ENCODE results near the gene C5orf52. TPM values are rescaled to one million over a fixed set of nuclear protein-coding genes. Genes with fewer than 3 reads are reported as not detected.
A peak's percentile ranks its signal among the peaks of the same experiment; 100 is the strongest.

The C5orf52 gene
- total and polyA plus RNA-seq, 2 experiments from 2014 or later: not detected

GRCh38 chr5:157651623-157652376 is 19.5 kb upstream of the C5orf52 start:
- Histone ChIP-seq H4K20me1 (replicated peaks; ENCODE audit: insufficient read depth) (no peaks in the 10 kb centered on the region), H3K4me1 (ENCODE audit: insufficient read depth) (no peaks in the 10 kb centered on the region), H3K27me3 (ENCODE audit: insufficient read depth) (peaks cover 26% of the 10 kb centered on the region), H3K9me2 (ENCODE audit: insufficient read depth) (0 out of 2 replicates have a peak, but pooled peaks cover 4% of the 10 kb centered on the region), H3F3A (replicated peaks; ENCODE audit: low read depth) (0 out of 2 replicates have a peak, but pooled peaks cover 6% of the 10 kb centered on the region), H2AFZ (peak overlapping the region; percentile 95), H3K27ac (ENCODE audit: low read depth) (no peak overlapping the region), H3K79me2 (replicated peaks; ENCODE audit: insufficient read depth) (no peaks in the 10 kb centered on the region), H3K4me2 (peak overlapping the region; percentile 75), H3K36me3 (ENCODE audit: insufficient read depth) (no peaks in the 10 kb centered on the region; the same call in 1 of the 2 replicates), H3K4me3 (peak overlapping the region; percentile 55)
- Mint-ChIP-seq H3K4me1 (no peaks in the 10 kb centered on the region; the same call in 2 of the 3 replicates), H3K9me3 (peaks cover 37% of the 10 kb centered on the region), H3K4me3 (peak overlapping the region; percentile 61), H3K27me3 (ENCODE audit: insufficient read depth, low read depth, poor library complexity) (peaks cover 14% of the 10 kb centered on the region), H3K36me3 (ENCODE audit: low read depth) (peaks cover 14% of the 10 kb centered on the region), H3K27ac (no peak overlapping the region)
- DNase-seq (ENCODE audit: low spot score) (peak; percentile 91), ATAC-seq (peak; percentile 96)
- TF ChIP-seq CTCF (conservative IDR thresholded peaks at IDR 0.05; ENCODE audit: low read depth in 2 of 2) (peak; percentile 51 to 78), CREB1 (CRISPR knock-in tag; IDR thresholded peaks at IDR 0.05; ENCODE audit: low read depth) (peak; percentile 38; the same call in 1 of the 2 replicates), POLR2AphosphoS5 (IDR thresholded peaks at IDR 0.05; ENCODE audit: low read depth) (peak; percentile 46), NANOG (IDR thresholded peaks at IDR 0.05; ENCODE audit: borderline replicate concordance) (no peak)

GRCh38 chr5:157652377-157652692 is 19.0 kb upstream of the C5orf52 start, which contains the start of gene SOX30:
TSS of gene SOX30 (minus strand) at chr5:157652438. CDS start at chr5:157652078, 360 bp downstream.
- peak within 1 kb of the TSS; percentile 61 for H3K4me3 Mint-ChIP-seq
- peak within 1 kb of the TSS; percentile 95 for H2AFZ ChIP-seq
- H3K4me2 ChIP-seq: peak within 1 kb of the TSS; percentile 75

More at GRCh38 chr5:157652377-157652692, 19.0 kb upstream of the C5orf52 start, which contains the start of gene SOX30:
- DNase-seq (ENCODE audit: low spot score): no peak
- Mint-ChIP-seq H3K27ac (no peak within 1 kb of the TSS), H3K9me3 (peaks cover 37% of the 10 kb centered on the region), H3K36me3 (ENCODE audit: low read depth) (peaks cover 14% of the 10 kb centered on the region), H3K27me3 (ENCODE audit: insufficient read depth, low read depth, poor library complexity) (peaks cover 14% of the 10 kb centered on the region), H3K4me1 (no peaks in the 10 kb centered on the region; the same call in 2 of the 3 replicates)
- Histone ChIP-seq H3K9me2 (ENCODE audit: insufficient read depth) (0 out of 2 replicates have a peak, but pooled peaks cover 4% of the 10 kb centered on the region), H3K4me1 (ENCODE audit: insufficient read depth) (no peaks in the 10 kb centered on the region), H3K27me3 (ENCODE audit: insufficient read depth) (peaks cover 26% of the 10 kb centered on the region), H3K4me3 (peak within 1 kb of the TSS; percentile 55), H3F3A (replicated peaks; ENCODE audit: low read depth) (0 out of 2 replicates have a peak, but pooled peaks cover 6% of the 10 kb centered on the region), H3K27ac (ENCODE audit: low read depth) (no peak within 1 kb of the TSS), H3K79me2 (replicated peaks; ENCODE audit: insufficient read depth) (no peaks in the 10 kb centered on the region), H4K20me1 (replicated peaks; ENCODE audit: insufficient read depth) (no peaks in the 10 kb centered on the region), H3K36me3 (ENCODE audit: insufficient read depth) (no peaks in the 10 kb centered on the region; the same call in 1 of the 2 replicates)
- TF ChIP-seq NANOG (IDR thresholded peaks at IDR 0.05; ENCODE audit: borderline replicate concordance): no peak
- TF ChIP-seq ETS1 (IDR thresholded peaks at IDR 0.05): no peak
- TF ChIP-seq CREB1 (CRISPR knock-in tag; IDR thresholded peaks at IDR 0.05; ENCODE audit: low read depth): no peak
- no peak for ATAC-seq

Data from GM23338 (cell line).